ENCODE measurements around the gene SORT1. TPM values are rescaled to one million over a fixed set of nuclear protein-coding genes. Genes with fewer than 3 reads are reported as not detected.
"Not testable (repeated sequence)": the region's sequence is repeated elsewhere in the genome, so short reads cannot be mapped to it uniquely, and the experiment has no call there.

The SORT1 gene
- total and polyA plus RNA-seq, 2 donors, result 3.6 to 10.3 TPM

DNA sequence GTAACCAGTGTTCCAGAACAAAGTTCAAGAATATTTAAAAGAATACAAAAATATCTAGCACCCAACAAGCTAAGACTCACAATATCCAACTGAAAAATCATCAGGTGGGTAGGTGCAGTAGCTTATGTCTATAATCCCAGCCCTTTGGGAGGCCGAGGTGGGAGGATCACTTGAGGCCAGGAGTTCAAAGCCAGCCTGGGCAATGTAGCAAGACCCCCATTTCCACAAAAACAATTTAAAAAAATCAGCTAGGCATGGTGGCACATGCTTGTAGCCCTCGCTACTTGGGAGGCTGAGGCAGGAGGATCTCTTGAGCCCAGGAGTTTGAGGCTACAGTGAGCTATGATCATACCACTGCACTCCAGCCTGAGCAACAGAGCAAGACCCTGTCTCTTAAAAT lies 24.0 kb downstream of the SORT1 start:
- 96% methylated on average over 2 of the region's 2 CpGs for WGBS
- not testable (repeated sequence) for H3K27me3 ChIP-seq (ENCODE audit: control insufficient read depth in 2 of 2, insufficient read depth in 1 of 2, low read length in 1 of 2); DNase-seq (ENCODE audit: low read depth in 6 of 9, low spot score in 9 of 9); H3K27ac ChIP-seq (ENCODE audit: low read depth in 1 of 2, low read length in 1 of 2); H3K4me3 ChIP-seq (ENCODE audit: low read length in 2 of 2); H3K36me3 ChIP-seq (ENCODE audit: control insufficient read depth in 2 of 2, insufficient read depth in 2 of 2, low read length in 1 of 2); H3K9me3 ChIP-seq (ENCODE audit: control insufficient read depth in 2 of 2, insufficient read depth in 1 of 2, low read length in 1 of 2)
- peaks cover 0 to 12% of the 10 kb centered on the region in 2 donors for H3K4me1 ChIP-seq (ENCODE audit: control insufficient read depth in 2 of 2, insufficient read depth in 2 of 2, low read length in 2 of 2)

DNA sequence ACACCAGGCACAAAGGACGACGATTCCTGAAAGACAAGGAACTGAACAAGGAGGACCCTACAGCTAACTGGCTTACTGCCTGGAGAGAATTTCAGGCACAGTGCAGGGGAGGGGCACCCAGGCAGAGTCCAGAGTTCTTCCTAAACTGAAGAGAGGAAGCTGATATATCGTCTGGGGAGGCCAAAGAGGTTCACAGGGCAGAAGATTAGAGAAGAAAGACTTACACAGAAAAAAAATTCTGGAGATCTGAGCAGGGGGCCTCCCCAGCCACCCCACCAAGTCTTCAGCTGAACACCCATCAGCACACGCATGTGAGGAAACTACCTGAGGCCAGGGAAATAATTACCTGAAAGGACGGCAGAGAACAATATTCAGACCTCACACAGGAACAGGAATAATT lies 24.6 kb downstream of the SORT1 start:
- DNase-seq (ENCODE audit: low read depth in 6 of 9, low spot score in 9 of 9), result no peak
- WGBS, result 71% methylated on average over 5 of the region's 5 CpGs
- H3K27me3 ChIP-seq (ENCODE audit: control insufficient read depth in 2 of 2, insufficient read depth in 1 of 2, low read length in 1 of 2), result no peaks in the 10 kb centered on the region
- no peaks in the 10 kb centered on the region for H3K36me3 ChIP-seq (ENCODE audit: control insufficient read depth in 2 of 2, insufficient read depth in 2 of 2, low read length in 1 of 2)
- peaks cover 0 to 12% of the 10 kb centered on the region in 2 donors for H3K4me1 ChIP-seq (ENCODE audit: control insufficient read depth in 2 of 2, insufficient read depth in 2 of 2, low read length in 2 of 2)
- no peak overlapping the region for H3K27ac ChIP-seq (ENCODE audit: low read depth in 1 of 2, low read length in 1 of 2)
- H3K4me3 ChIP-seq (ENCODE audit: low read length in 2 of 2), result no peak overlapping the region
- no peaks in the 10 kb centered on the region for H3K9me3 ChIP-seq (ENCODE audit: control insufficient read depth in 2 of 2, insufficient read depth in 1 of 2, low read length in 1 of 2)

DNA sequence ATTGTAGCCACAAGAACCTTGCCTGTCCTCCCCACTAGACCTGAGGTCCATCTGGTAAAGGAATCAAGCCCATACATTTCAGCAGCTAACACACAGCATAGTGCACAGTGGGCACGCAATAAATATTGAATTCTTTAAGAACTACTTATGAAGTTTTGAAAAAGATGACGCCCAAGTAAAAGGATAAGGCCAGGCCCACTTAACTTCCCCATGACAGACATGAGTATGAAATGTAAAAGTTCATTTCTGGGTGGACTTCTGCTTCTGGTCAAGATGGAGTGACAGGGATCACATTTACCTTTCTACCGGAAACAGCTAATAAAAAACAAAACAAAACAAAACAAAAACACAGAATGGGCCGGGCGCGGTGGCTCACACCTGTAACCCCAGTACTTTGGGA lies 25.4 kb downstream of the SORT1 start:
- no peak overlapping the region for H3K4me3 ChIP-seq (ENCODE audit: low read length in 2 of 2)
- 98% methylated on average over 6 of the region's 6 CpGs for WGBS
- peaks cover 0 to 12% of the 10 kb centered on the region in 2 donors for H3K4me1 ChIP-seq (ENCODE audit: control insufficient read depth in 2 of 2, insufficient read depth in 2 of 2, low read length in 2 of 2)
- no peak for DNase-seq (ENCODE audit: low read depth in 6 of 9, low spot score in 9 of 9)
- no peaks in the 10 kb centered on the region for H3K27me3 ChIP-seq (ENCODE audit: control insufficient read depth in 2 of 2, insufficient read depth in 1 of 2, low read length in 1 of 2)
- H3K27ac ChIP-seq (ENCODE audit: low read depth in 1 of 2, low read length in 1 of 2), result no peak overlapping the region
- H3K36me3 ChIP-seq (ENCODE audit: control insufficient read depth in 2 of 2, insufficient read depth in 2 of 2, low read length in 1 of 2), result no peaks in the 10 kb centered on the region
- no peaks in the 10 kb centered on the region for H3K9me3 ChIP-seq (ENCODE audit: control insufficient read depth in 2 of 2, insufficient read depth in 1 of 2, low read length in 1 of 2)

DNA sequence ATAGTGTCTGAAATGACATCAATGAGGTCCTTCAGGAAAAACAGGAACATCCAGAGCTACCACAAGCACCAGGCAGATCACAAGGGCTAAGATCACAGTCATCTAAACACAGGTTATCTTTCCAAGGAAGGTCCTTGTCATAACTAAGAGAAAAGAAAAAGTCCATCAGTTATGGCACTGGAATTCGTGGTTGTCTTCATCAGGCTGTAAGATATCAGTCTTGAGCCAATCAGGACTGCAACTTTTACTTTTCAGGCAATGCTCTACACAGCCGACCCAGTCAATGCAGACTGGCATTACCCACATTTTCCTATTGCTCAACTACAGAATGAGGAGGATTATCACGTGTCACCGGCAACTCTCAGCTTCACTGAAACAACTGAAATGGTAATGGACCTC lies 26.4 kb downstream of the SORT1 start:
- no peak overlapping the region for H3K27ac ChIP-seq (ENCODE audit: low read depth in 1 of 2, low read length in 1 of 2)
- H3K36me3 ChIP-seq (ENCODE audit: control insufficient read depth in 2 of 2, insufficient read depth in 2 of 2, low read length in 1 of 2), result no peaks in the 10 kb centered on the region
- no peaks in the 10 kb centered on the region for H3K27me3 ChIP-seq (ENCODE audit: control insufficient read depth in 2 of 2, insufficient read depth in 1 of 2, low read length in 1 of 2)
- no peak for DNase-seq (ENCODE audit: low read depth in 6 of 9, low spot score in 9 of 9)
- 91% methylated on average over 4 of the region's 4 CpGs for WGBS
- no peak overlapping the region for H3K4me3 ChIP-seq (ENCODE audit: low read length in 2 of 2)
- H3K9me3 ChIP-seq (ENCODE audit: control insufficient read depth in 2 of 2, insufficient read depth in 1 of 2, low read length in 1 of 2), result no peaks in the 10 kb centered on the region
- peaks cover 0 to 12% of the 10 kb centered on the region in 2 donors for H3K4me1 ChIP-seq (ENCODE audit: control insufficient read depth in 2 of 2, insufficient read depth in 2 of 2, low read length in 2 of 2)

DNA sequence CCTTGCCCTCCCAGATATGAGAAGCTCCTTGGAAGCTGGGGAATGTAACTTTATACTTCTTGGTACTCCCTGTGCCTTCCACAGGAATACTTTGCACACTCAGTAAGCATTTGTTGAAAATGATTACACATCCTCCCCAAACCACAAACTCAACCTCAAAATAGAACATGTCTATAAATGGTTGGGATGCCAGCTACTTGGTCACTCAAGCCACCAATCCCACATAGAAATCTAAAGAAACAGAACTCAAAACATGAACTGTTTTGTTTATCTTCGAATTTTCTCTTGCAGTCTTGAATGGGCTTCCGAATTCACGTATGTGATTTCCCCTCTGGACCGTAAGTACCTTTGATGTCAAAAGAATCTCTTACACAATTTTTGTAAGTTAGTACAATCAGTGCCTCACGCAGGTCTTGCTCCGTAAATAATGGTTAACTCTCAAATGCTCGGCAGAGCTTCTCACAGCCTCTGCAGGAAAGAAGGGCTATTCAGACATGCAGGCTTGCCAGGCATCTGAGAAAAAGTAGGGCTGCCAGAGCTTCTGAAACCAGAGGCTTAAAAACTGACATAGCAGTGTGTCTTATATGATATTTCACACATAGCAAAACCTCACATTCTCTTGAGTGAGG lies 26.9 kb downstream of the SORT1 start:
- Histone ChIP-seq H3K4me1 (ENCODE audit: control insufficient read depth in 2 of 2, insufficient read depth in 2 of 2, low read length in 2 of 2) (peaks cover 0 to 12% of the 10 kb centered on the region in 2 donors), H3K4me3 (ENCODE audit: low read length in 2 of 2) (no peak overlapping the region), H3K9me3 (ENCODE audit: control insufficient read depth in 2 of 2, insufficient read depth in 1 of 2, low read length in 1 of 2) (no peaks in the 10 kb centered on the region), H3K27ac (ENCODE audit: low read depth in 1 of 2, low read length in 1 of 2) (peak overlapping the region in 1 of 2 donors; percentile 18), H3K27me3 (ENCODE audit: control insufficient read depth in 2 of 2, insufficient read depth in 1 of 2, low read length in 1 of 2) (no peaks in the 10 kb centered on the region), H3K36me3 (ENCODE audit: control insufficient read depth in 2 of 2, insufficient read depth in 2 of 2, low read length in 1 of 2) (no peaks in the 10 kb centered on the region)
- no peak for DNase-seq (ENCODE audit: low read depth in 6 of 9, low spot score in 9 of 9)
- 13% methylated on average over 7 of the region's 7 CpGs for WGBS

- DNase-seq (ENCODE audit: low read depth in 6 of 9, low spot score in 9 of 9), result no peak
- 82% methylated on average over 6 of the region's 6 CpGs for WGBS
- H3K4me3 ChIP-seq (ENCODE audit: low read length in 2 of 2), result no peak overlapping the region
- no peak overlapping the region for H3K27ac ChIP-seq (ENCODE audit: low read depth in 1 of 2, low read length in 1 of 2)
- peaks cover 0 to 12% of the 10 kb centered on the region in 2 donors for H3K4me1 ChIP-seq (ENCODE audit: control insufficient read depth in 2 of 2, insufficient read depth in 2 of 2, low read length in 2 of 2)
- H3K36me3 ChIP-seq (ENCODE audit: control insufficient read depth in 2 of 2, insufficient read depth in 2 of 2, low read length in 1 of 2), result no peaks in the 10 kb centered on the region
- H3K27me3 ChIP-seq (ENCODE audit: control insufficient read depth in 2 of 2, insufficient read depth in 1 of 2, low read length in 1 of 2), result no peaks in the 10 kb centered on the region
- no peaks in the 10 kb centered on the region for H3K9me3 ChIP-seq (ENCODE audit: control insufficient read depth in 2 of 2, insufficient read depth in 1 of 2, low read length in 1 of 2)
Observed at GRCh38 chr1:109369167-109369746, 28.5 kb downstream of the SORT1 start.

GRCh38 chr1:109368464-109368863 lies 29.3 kb downstream of the SORT1 start:
- Histone ChIP-seq H3K4me1 (ENCODE audit: control insufficient read depth in 2 of 2, insufficient read depth in 2 of 2, low read length in 2 of 2) (peaks cover 0 to 11% of the 10 kb centered on the region in 2 donors), H3K27ac (ENCODE audit: low read depth in 1 of 2, low read length in 1 of 2) (no peak overlapping the region), H3K9me3 (ENCODE audit: control insufficient read depth in 2 of 2, insufficient read depth in 1 of 2, low read length in 1 of 2) (no peaks in the 10 kb centered on the region), H3K4me3 (ENCODE audit: low read length in 2 of 2) (no peak overlapping the region), H3K36me3 (ENCODE audit: control insufficient read depth in 2 of 2, insufficient read depth in 2 of 2, low read length in 1 of 2) (no peaks in the 10 kb centered on the region), H3K27me3 (ENCODE audit: control insufficient read depth in 2 of 2, insufficient read depth in 1 of 2, low read length in 1 of 2) (no peaks in the 10 kb centered on the region)
- 98% methylated on average over 1 of the region's 1 CpG for WGBS
- no peak for DNase-seq (ENCODE audit: low read depth in 6 of 9, low spot score in 9 of 9)

GRCh38 chr1:109367626-109368025 lies 30.1 kb downstream of the SORT1 start:
- DNase-seq (ENCODE audit: low read depth in 6 of 9, low spot score in 9 of 9), result no peak
- WGBS, result 97% methylated on average over 3 of the region's 3 CpGs
- Histone ChIP-seq H3K27me3 (ENCODE audit: control insufficient read depth in 2 of 2, insufficient read depth in 1 of 2, low read length in 1 of 2) (no peaks in the 10 kb centered on the region), H3K27ac (ENCODE audit: low read depth in 1 of 2, low read length in 1 of 2) (no peak overlapping the region), H3K36me3 (ENCODE audit: control insufficient read depth in 2 of 2, insufficient read depth in 2 of 2, low read length in 1 of 2) (no peaks in the 10 kb centered on the region), H3K4me1 (ENCODE audit: control insufficient read depth in 2 of 2, insufficient read depth in 2 of 2, low read length in 2 of 2) (peaks cover 0 to 7% of the 10 kb centered on the region in 2 donors), H3K4me3 (ENCODE audit: low read length in 2 of 2) (no peak overlapping the region), H3K9me3 (ENCODE audit: control insufficient read depth in 2 of 2, insufficient read depth in 1 of 2, low read length in 1 of 2) (no peaks in the 10 kb centered on the region)

- no peaks in the 10 kb centered on the region for H3K9me3 ChIP-seq (ENCODE audit: control insufficient read depth in 2 of 2, insufficient read depth in 1 of 2, low read length in 1 of 2)
- H3K4me3 ChIP-seq (ENCODE audit: low read length in 2 of 2), result no peak overlapping the region
- DNase-seq (ENCODE audit: low read depth in 6 of 9, low spot score in 9 of 9), result no peak
- no peak overlapping the region for H3K27ac ChIP-seq (ENCODE audit: low read depth in 1 of 2, low read length in 1 of 2)
- WGBS, result 97% methylated on average over 2 of the region's 2 CpGs
- H3K27me3 ChIP-seq (ENCODE audit: control insufficient read depth in 2 of 2, insufficient read depth in 1 of 2, low read length in 1 of 2), result no peaks in the 10 kb centered on the region
- no peaks in the 10 kb centered on the region for H3K36me3 ChIP-seq (ENCODE audit: control insufficient read depth in 2 of 2, insufficient read depth in 2 of 2, low read length in 1 of 2)
- peaks cover 0 to 2% of the 10 kb centered on the region in 2 donors for H3K4me1 ChIP-seq (ENCODE audit: control insufficient read depth in 2 of 2, insufficient read depth in 2 of 2, low read length in 2 of 2)
Observed at GRCh38 chr1:109365642-109366204, 32.0 kb downstream of the SORT1 start.
